Measurements from ENCODE around the gene SLMAP.

SLMAP gene

GRCh38 chr3:57963811-57964346 is 207.8 kb downstream of the SLMAP start:
- no peak for DNase-seq (ENCODE audit: low read depth)

DNA sequence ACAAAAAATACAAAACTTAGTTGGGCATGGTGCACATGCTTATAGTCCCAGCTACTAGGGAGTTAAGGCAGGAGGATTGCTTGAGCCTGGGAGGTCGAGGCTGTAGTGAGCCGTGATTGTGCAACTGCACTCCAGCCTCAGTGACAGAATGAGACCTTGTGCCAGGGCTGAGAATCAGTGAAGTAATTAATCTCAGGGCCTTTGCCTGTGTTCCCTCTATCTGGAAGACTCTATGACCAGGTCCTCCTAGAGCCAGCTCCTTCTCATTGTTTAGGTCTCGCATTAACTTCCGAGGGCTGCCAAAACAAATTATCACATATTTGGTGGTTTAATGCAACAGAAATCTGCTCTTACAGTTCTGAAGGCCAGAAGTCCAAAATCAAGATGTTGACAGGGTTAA is 210.7 kb downstream of the SLMAP start:
- no peak for DNase-seq (ENCODE audit: low read depth)

DNA sequence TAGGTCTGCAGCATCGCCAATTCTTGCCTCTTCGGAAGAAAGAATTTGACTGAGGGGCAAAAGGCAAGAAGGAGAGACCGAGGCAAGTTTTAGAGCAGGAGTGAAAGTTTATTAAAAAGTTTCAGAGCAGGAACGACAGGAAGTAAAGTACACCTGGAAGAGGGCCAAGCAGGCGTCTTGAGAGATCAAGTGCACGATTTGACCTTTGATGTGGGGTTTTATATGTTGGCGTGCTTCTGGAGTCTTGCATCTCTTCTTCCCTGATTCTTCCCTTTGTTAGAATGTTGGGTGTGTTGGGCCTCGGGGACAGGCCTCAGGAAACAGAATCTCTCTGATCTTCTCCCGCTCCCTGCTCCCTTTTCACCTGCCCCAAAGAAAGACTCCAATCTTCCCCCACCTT is 211.5 kb downstream of the SLMAP start:
- DNase-seq (ENCODE audit: low read depth), result no peak

- no peak for DNase-seq (ENCODE audit: low read depth)
Measured at GRCh38 chr3:57968501-57968900, 212.4 kb downstream of the SLMAP start.

DNA sequence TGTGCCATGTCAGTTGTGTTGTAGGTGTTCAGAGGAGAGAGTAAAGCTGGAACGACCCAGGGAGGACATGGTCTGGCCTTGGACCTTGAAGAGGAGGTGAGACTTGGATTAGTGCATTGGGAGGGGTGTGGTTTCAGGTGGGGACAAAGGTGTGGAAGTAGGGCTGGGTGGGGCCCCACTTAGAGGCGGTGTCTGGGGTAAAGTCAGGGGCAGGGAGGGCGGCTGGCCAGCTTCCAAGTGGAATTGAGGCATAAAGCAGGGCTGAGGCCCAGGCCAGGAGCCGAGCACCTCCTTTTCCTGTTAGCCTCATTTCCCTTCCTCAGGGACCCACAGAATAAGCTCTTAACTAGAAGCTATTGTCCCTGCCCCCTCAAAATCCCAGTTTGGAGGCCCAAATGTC is 215.9 kb downstream of the SLMAP start:
- DNase-seq (ENCODE audit: low read depth), result no peak

- no peak for DNase-seq (ENCODE audit: low read depth)
Measured at GRCh38 chr3:57972531-57973111, 216.5 kb downstream of the SLMAP start.

GRCh38 chr3:57973715-57974477 is 217.8 kb downstream of the SLMAP start:
- no peak for DNase-seq (ENCODE audit: low read depth)

DNA sequence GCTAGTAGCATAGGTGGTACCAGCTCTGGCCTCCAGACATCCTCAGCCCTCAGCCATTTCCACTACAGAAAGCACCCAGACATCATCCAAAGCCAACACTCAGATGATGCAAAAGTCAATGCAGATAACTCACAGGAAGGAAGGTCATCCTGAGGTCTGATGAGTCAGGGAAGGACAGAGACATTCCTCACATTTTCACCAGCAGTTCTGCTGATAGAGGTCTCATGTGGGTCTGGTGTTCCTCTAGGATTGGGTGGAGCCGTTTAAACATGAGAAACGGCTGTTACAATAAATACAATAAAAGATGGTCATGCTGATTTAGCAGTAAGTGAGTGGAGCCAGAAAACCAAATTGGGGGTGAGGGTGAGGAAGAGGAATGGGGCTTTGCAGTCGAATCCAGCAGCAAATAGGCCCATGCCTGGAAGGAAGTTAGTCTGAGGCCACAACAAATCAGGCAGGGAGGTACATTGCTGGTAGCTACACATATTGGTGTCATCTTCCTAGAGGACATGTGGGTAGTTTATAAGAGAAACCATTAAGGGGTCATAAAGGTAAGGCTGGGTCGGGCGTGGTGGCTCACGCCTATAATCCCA is 218.8 kb downstream of the SLMAP start:
- DNase-seq (ENCODE audit: low read depth), result no peak

DNA sequence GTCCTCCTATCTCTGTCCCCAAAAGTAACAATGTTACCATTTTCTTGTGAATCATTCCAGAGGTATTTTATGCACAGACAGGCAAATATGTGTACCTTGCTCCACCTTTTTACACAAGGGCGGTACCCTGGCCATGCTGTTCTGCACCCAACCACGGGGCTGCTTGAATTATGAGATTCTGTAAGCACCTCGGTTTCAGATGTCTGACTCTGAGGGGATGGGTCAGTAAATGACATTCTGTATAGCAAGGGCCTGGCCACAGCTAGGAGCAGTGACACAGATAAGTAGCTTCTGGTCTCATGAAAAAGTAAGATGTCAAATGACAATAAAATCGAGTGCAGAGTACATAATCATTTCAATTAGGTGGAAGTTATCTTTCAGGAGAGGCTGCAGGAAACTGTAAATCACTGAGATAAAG is 221.7 kb downstream of the SLMAP start:
- DNase-seq (ENCODE audit: low read depth), result no peak

GRCh38 chr3:57978316-57978715 is 222.2 kb downstream of the SLMAP start:
- no peak for DNase-seq (ENCODE audit: low read depth)
